Left hindlimb (tissue), 1 donor: Measurements from ENCODE around the gene NUP42.
A peak's percentile ranks its signal among the peaks of the same experiment; 100 is the strongest.

ENCODE experiments used
- DNase-seq: peaks from one replicate; pipeline ENCODE4 v3.0.0-alpha.2; 2018

Gene NUP42

GRCh38 chr7:23237000-23237399 lies 55.2 kb downstream of the NUP42 start:
- no peak for DNase-seq

GRCh38 chr7:23238983-23239652 lies 57.3 kb downstream of the NUP42 start:
- no peak for DNase-seq

- DNase-seq: no peak
Measured at GRCh38 chr7:23239698-23240097, 57.9 kb downstream of the NUP42 start.

- no peak for DNase-seq
Measured at GRCh38 chr7:23242321-23242720, 60.5 kb downstream of the NUP42 start.

GRCh38 chr7:23242935-23243334 lies 61.1 kb downstream of the NUP42 start:
- peak; percentile 55 for DNase-seq

GRCh38 chr7:23246555-23246954 lies 64.7 kb downstream of the NUP42 start, which contains the start of gene GPNMB:
Gene GPNMB, plus strand, starts transcription at chr7:23246775. Its CDS starts 83 bp downstream, at chr7:23246858.
- DNase-seq: peak; percentile 63

- peak; percentile 47 for DNase-seq
Measured at GRCh38 chr7:23247046-23247602, 65.3 kb downstream of the NUP42 start.

GRCh38 chr7:23247603-23248335 lies 65.9 kb downstream of the NUP42 start:
- peak; percentile 57 for DNase-seq

- DNase-seq: no peak
Measured at GRCh38 chr7:23249486-23249885, 67.6 kb downstream of the NUP42 start.
